Smooth muscle cell (in vitro differentiated cells): ENCODE measurements around the gene HMGCS2. TPM values are rescaled to one million over a fixed set of nuclear protein-coding genes. Genes with fewer than 3 reads are reported as not detected.

Experiments used
- DNase-seq: peaks from one replicate; lab custom pipeline; 2025; ENCODE audit not compliant: unreplicated experiment; lab: John Stamatoyannopoulos, UW
- H2AFZ ChIP-seq: fragments of 200-600 bp; sonication (generic); 2 replicates; pipeline ENCODE4 v1.6.0; 2016; ENCODE audit warnings: antibody characterized with exemption, low read depth, mild to moderate bottlenecking
- H3F3A ChIP-seq: fragments of 200-600 bp; sonication (generic); 2 replicates; pipeline ENCODE4 v1.6.0; 2017; ENCODE audit warnings: antibody characterized with exemption, low read depth
- H3K27ac ChIP-seq: fragments of 200-600 bp; sonication (generic); 2 replicates; pipeline ENCODE4 v1.5.1; 2016; ENCODE audit warnings: low read depth, mild to moderate bottlenecking
- H3K27me3 ChIP-seq: fragments of 200-600 bp; sonication (generic); 2 replicates; pipeline ENCODE4 v1.6.1; 2016; ENCODE audit warnings: low read depth, mild to moderate bottlenecking
- H3K36me3 ChIP-seq: fragments of 200-600 bp; sonication (generic); 2 replicates; pipeline ENCODE4 v1.5.1; 2016; ENCODE audit warnings: low read depth
- H3K4me1 ChIP-seq: fragments of 200-600 bp; sonication (generic); 2 replicates; pipeline ENCODE4 v1.5.1; 2016; ENCODE audit warnings: low read depth
- H3K4me2 ChIP-seq: fragments of 200-600 bp; sonication (generic); 2 replicates; pipeline ENCODE4 v1.6.0; 2016; ENCODE audit warnings: mild to moderate bottlenecking
- H3K4me3 ChIP-seq: fragments of 200-600 bp; sonication (generic); 2 replicates; pipeline ENCODE4 v1.5.1; 2016; ENCODE audit warnings: mild to moderate bottlenecking
- H3K79me2 ChIP-seq: fragments of 200-600 bp; sonication (generic); 2 replicates; pipeline ENCODE4 v1.6.0; 2016; ENCODE audit warnings: low read depth, mild to moderate bottlenecking
- H3K9ac ChIP-seq: fragments of 200-600 bp; sonication (generic); 2 replicates; pipeline ENCODE4 v1.6.0; 2016; ENCODE audit warnings: low read depth
- H3K9me3 ChIP-seq: fragments of 200-600 bp; sonication (generic); replicated peaks from 2 replicates; pipeline ENCODE4 v1.5.1; 2016; ENCODE audit warnings: low read depth
- H4K20me1 ChIP-seq: fragments of 200-600 bp; sonication (generic); 2 replicates; pipeline ENCODE4 v1.6.0; 2016; ENCODE audit warnings: low read depth
- CTCF ChIP-seq: fragments of 200-600 bp; sonication (generic); IDR thresholded peaks from 2 replicates; pipeline ENCODE4 v1.5.1; 2017; ENCODE audit warnings: borderline replicate concordance, mild to moderate bottlenecking, antibody characterized with exemption; ENCODE audit not compliant: insufficient read depth, poor library complexity, severe bottlenecking
- WGBS: methylation state at CpG from one replicate; pipeline ENCODE4 v1.1.7; 2016; ENCODE audit warnings: low lambda C conversion rate; 5-methylcytosine and 5-hydroxymethylcytosine counted together
- polyA plus RNA-seq: library from polyadenylated mRNA; unstranded; fragments of >200 nt; fragmentation: Nextera tagmentation; extraction: Ambion mirVana; gene quantifications from 2 replicates; pipeline ENCODE4 v1.2.1, GENCODE V29; 2016
- total RNA-seq: library from RNA; depleted of rRNA; stranded (reverse); fragments of >200 nt; gene quantifications from 2 replicates; pipeline ENCODE4 v1.2.3, GENCODE V29; 2014

The HMGCS2 gene
- total and polyA plus RNA-seq, 2 experiments from 2014 or later, result not detected

- Histone ChIP-seq H3K27me3 (no peaks in the 10 kb centered on the region), H2AFZ (no peak overlapping the region)
- 86% methylated on average over 7 of the region's 7 CpGs for whole genome bisulfite sequencing
Measured at GRCh38 chr1:119742202-119742601, 26.5 kb downstream of the HMGCS2 start.

GRCh38 chr1:119740896-119741780 is 27.6 kb downstream of the HMGCS2 start:
- Histone ChIP-seq H3K9me3 (no peaks in the 10 kb centered on the region), H3K4me3 (no peak overlapping the region), H4K20me1 (peaks cover 7% of the 10 kb centered on the region), H2AFZ (no peak overlapping the region), H3K27me3 (no peaks in the 10 kb centered on the region), H3K79me2 (no peaks in the 10 kb centered on the region), H3F3A (peaks cover 23% of the 10 kb centered on the region), H3K27ac (no peak overlapping the region), H3K36me3 (no peaks in the 10 kb centered on the region), H3K4me1 (no peaks in the 10 kb centered on the region), H3K9ac (no peak overlapping the region), H3K4me2 (no peak overlapping the region)
- TF ChIP-seq CTCF, result no peak
- DNase-seq, result no peak
- 98% methylated on average over 13 of the region's 13 CpGs for WGBS

More at GRCh38 chr1:119742202-119742601, 26.5 kb downstream of the HMGCS2 start:
- Histone ChIP-seq H3K4me3 (no peak overlapping the region), H3K4me1 (peaks cover 6% of the 10 kb centered on the region), H3K9me3 (no peaks in the 10 kb centered on the region), H3F3A (peaks cover 34% of the 10 kb centered on the region), H3K27ac (no peak overlapping the region), H3K79me2 (no peaks in the 10 kb centered on the region), H4K20me1 (peaks cover 1% of the 10 kb centered on the region), H3K9ac (no peak overlapping the region), H3K4me2 (no peak overlapping the region), H3K36me3 (no peaks in the 10 kb centered on the region)
- TF ChIP-seq CTCF, result no peak
- DNase-seq, result no peak

GRCh38 chr1:119740261-119740660 is 28.4 kb downstream of the HMGCS2 start:
- no peak for TF ChIP-seq CTCF
- Histone ChIP-seq H4K20me1 (peaks cover 7% of the 10 kb centered on the region), H2AFZ (no peak overlapping the region), H3F3A (peaks cover 14% of the 10 kb centered on the region), H3K4me3 (no peak overlapping the region), H3K27ac (no peak overlapping the region), H3K36me3 (no peaks in the 10 kb centered on the region), H3K27me3 (no peaks in the 10 kb centered on the region), H3K4me2 (no peak overlapping the region), H3K9me3 (no peaks in the 10 kb centered on the region), H3K79me2 (no peaks in the 10 kb centered on the region), H3K9ac (no peak overlapping the region), H3K4me1 (no peaks in the 10 kb centered on the region)
- WGBS, result 97% methylated on average over 2 of the region's 2 CpGs
- DNase-seq, result no peak
